K562 (cell line): ENCODE results near the gene GBX1. TPM values are rescaled to one million over a fixed set of nuclear protein-coding genes. Genes with fewer than 3 reads are reported as not detected.

Experiments
- ATAC-seq: fragments of 200-7000 bp; cut with Tn5 transposase; 3 replicates; pipeline ENCODE4 v1.9.1; 2020; ENCODE audit warnings: moderate library complexity
- BruUV-seq: library from RNA; stranded (reverse); fragments of 400-500 nt; replicated peaks from 2 replicates; lab custom pipeline; 2021; lab: Mats Ljungman, UMichigan
- CTCF ChIA-PET: fragments of 300-600 bp; formaldehyde crosslinking; extraction: SDS; loops from one replicate; lab custom pipeline; 2021; ENCODE audit warnings: low intra/inter-chr PET ratio; lab: Yijun Ruan, JAX
- POLR2A ChIA-PET: fragments of 300-600, 350-650 bp; sonication (Branson Sonifier 250); formaldehyde crosslinking; extraction: SDS; loops from one replicate; lab custom pipeline; 2021; ENCODE audit warnings: antibody characterized with exemption, inconsistent platforms; lab: Yijun Ruan, JAX
- DNase-seq, 4 experiments: peaks; one replicate each; pipeline versions ENCODE4 v3.0.0 to v3.0.0-alpha.2; 2011 to 2018; ENCODE audit warnings: low spot score in 3 of 4, mixed read lengths in 3 of 4; ENCODE audit errors: extremely low read depth in 1 of 4
- FAIRE-seq: peaks from 2 replicates; lab custom pipeline; 2011; peaks lifted over from hg19 to GRCh38; lab: Jason Lieb, UNC
- H2AFZ ChIP-seq: 2 replicates; pipeline ENCODE4 v1.6.0; 2011; ENCODE audit warnings: low read depth, low read length, control low read depth, inconsistent platforms
- H3K27ac ChIP-seq: fragments of 200-600 bp; 3 replicates; pipeline ENCODE4 v1.8.0; 2011; ENCODE audit warnings: low read depth, mild to moderate bottlenecking, control low read depth, inconsistent platforms, low read length, moderate library complexity, mixed read lengths; ENCODE audit errors: extremely low read depth
- H3K27me3 ChIP-seq, 2 experiments: fragments of 300-600 bp in 1 of 2; 2 replicates in 1 of 2; 3 replicates in 1 of 2; pipeline versions ENCODE4 v1.6.0 to v1.8.0; 2011; ENCODE audit warnings: inconsistent platforms in 2 of 2, low read length in 2 of 2, mild to moderate bottlenecking in 1 of 2, mixed read lengths in 1 of 2, moderate library complexity in 1 of 2; ENCODE audit not compliant: control insufficient read depth in 2 of 2, insufficient read depth in 2 of 2
- H3K36me3 ChIP-seq: fragments of 300-600 bp; 3 replicates; pipeline ENCODE4 v1.8.0; 2011; ENCODE audit warnings: mild to moderate bottlenecking, low read length, inconsistent platforms; ENCODE audit not compliant: control insufficient read depth, insufficient read depth
- H3K4me1 ChIP-seq, 2 experiments: fragments of 200-600 bp in 1 of 2; replicated peaks in 1 of 2; 2 replicates in 1 of 2; 3 replicates in 1 of 2; pipeline versions ENCODE4 v1.5.1 to v1.8.0; 2011; ENCODE audit warnings: inconsistent platforms in 2 of 2, low read length in 2 of 2, mild to moderate bottlenecking in 1 of 2, mixed read lengths in 1 of 2, moderate library complexity in 1 of 2; ENCODE audit not compliant: control insufficient read depth in 2 of 2, insufficient read depth in 2 of 2
- H3K4me2 ChIP-seq: 2 replicates; pipeline ENCODE4 v1.6.1; 2011; ENCODE audit warnings: low read length, control low read depth, inconsistent platforms, mixed read lengths; ENCODE audit not compliant: insufficient read depth
- H3K4me3 ChIP-seq: fragments of 200-600 bp; sonication (generic), shearing (Covaris generic); 2 replicates; pipeline ENCODE4 v1.5.1; 2016; ENCODE audit warnings: control low read depth, inconsistent platforms
- H3K79me2 ChIP-seq: fragments of 200-600 bp; 3 replicates; pipeline ENCODE4 v1.8.0; 2011; ENCODE audit warnings: low read length, inconsistent platforms; ENCODE audit not compliant: control insufficient read depth, insufficient read depth
- H3K9ac ChIP-seq, 2 experiments: 2 replicates each; pipeline versions ENCODE4 v1.6.0 to v1.6.1; 2011; ENCODE audit warnings: low read depth in 2 of 2, low read length in 2 of 2, control low read depth in 1 of 2, inconsistent platforms in 1 of 2, mild to moderate bottlenecking in 1 of 2, mixed read lengths in 1 of 2; ENCODE audit not compliant: insufficient read depth in 1 of 2
- H3K9me1 ChIP-seq: one replicate; pipeline ENCODE4 v1.6.0; 2011; ENCODE audit warnings: inconsistent platforms, mild to moderate bottlenecking, low read length, moderate library complexity; ENCODE audit not compliant: control insufficient read depth, insufficient read depth
- H3K9me3 ChIP-seq: replicated peaks from 2 replicates; pipeline ENCODE4 v1.5.1; 2011; ENCODE audit warnings: low read depth, low read length, inconsistent platforms; ENCODE audit not compliant: control insufficient read depth, insufficient read depth
- H4K20me1 ChIP-seq: replicated peaks from 2 replicates; pipeline ENCODE4 v1.6.1; 2011; ENCODE audit warnings: low read length, inconsistent platforms, mixed read lengths; ENCODE audit not compliant: control insufficient read depth, insufficient read depth
- FUS ChIP-seq: fragments of 200-400 bp; formaldehyde crosslinking; optimal IDR thresholded peaks from 2 replicates; pipeline ENCODE3; 2017; ENCODE audit warnings: low read depth, low read length
- GTF2A2 ChIP-seq: IDR thresholded peaks from 2 replicates; pipeline ENCODE4 v1.6.1; 2016; ENCODE audit warnings: mild to moderate bottlenecking, missing genetic modification characterization, missing compliant biosample characterization
- HDAC6 ChIP-seq: IDR thresholded peaks from 2 replicates; pipeline ENCODE4 v1.6.1; 2012; ENCODE audit warnings: low read depth, mild to moderate bottlenecking, control low read depth, inconsistent platforms, low read length, moderate library complexity
- HMGN3 ChIP-seq: IDR thresholded peaks from 2 replicates; pipeline ENCODE4 v1.6.1; 2011; ENCODE audit warnings: borderline replicate concordance, low read depth, mild to moderate bottlenecking, mixed read lengths, low read length; ENCODE audit not compliant: insufficient read length; ENCODE audit errors: extremely low read depth
- MAFG ChIP-seq: fragments of 450-650 bp; conservative IDR thresholded peaks from 2 replicates; pipeline ENCODE4 v1.6.1; 2016; ENCODE audit warnings: missing genetic modification characterization, missing compliant biosample characterization
- MEF2A ChIP-seq: IDR thresholded peaks from 2 replicates; pipeline ENCODE4 v1.6.1; 2011; ENCODE audit warnings: low read depth, mild to moderate bottlenecking, low read length, moderate library complexity; ENCODE audit not compliant: control insufficient read depth
- POLR2G ChIP-seq: fragments of 200-400 bp; formaldehyde crosslinking; IDR thresholded peaks from 2 replicates; pipeline ENCODE4 v1.6.1; 2017; ENCODE audit warnings: low read depth, mild to moderate bottlenecking, antibody characterized with exemption, low read length, moderate library complexity
- PRMT5 ChIP-seq: sonication (generic); formaldehyde crosslinking; IDR thresholded peaks from 2 replicates; pipeline ENCODE4 v1.5.0; 2020; ENCODE audit warnings: missing genetic modification reagents
- RBM22 ChIP-seq: fragments of 200-400 bp; formaldehyde crosslinking; IDR thresholded peaks from 2 replicates; pipeline ENCODE4 v1.6.1; 2018; ENCODE audit warnings: low read length, low read depth; ENCODE audit not compliant: poor library complexity, severe bottlenecking
- SMC3 ChIP-seq: conservative IDR thresholded peaks from 2 replicates; pipeline ENCODE4 v1.6.1; 2011; ENCODE audit warnings: low read depth, low read length, improper control_type of control experiment; ENCODE audit not compliant: insufficient read depth
- SRSF1 ChIP-seq: fragments of 200-400 bp; formaldehyde crosslinking; IDR thresholded peaks from 2 replicates; pipeline ENCODE4 v1.6.1; 2017; ENCODE audit warnings: mild to moderate bottlenecking, low read depth, low read length, moderate library complexity
- TCF7 ChIP-seq: sonication (generic); IDR thresholded peaks from 2 replicates; pipeline ENCODE4 v1.6.1; 2016; ENCODE audit warnings: antibody characterized with exemption, borderline replicate concordance
- ZBTB33 ChIP-seq: sonication (generic); formaldehyde crosslinking; IDR thresholded peaks from 2 replicates; pipeline ENCODE4 v1.8.1; 2023; ENCODE audit warnings: mild to moderate bottlenecking, missing genetic modification reagents
- WGBS: fragments of 100-300 bp; shearing (Covaris generic); methylation state at CpG from one replicate; pipeline ENCODE4 v1.1.6; 2016; ENCODE audit warnings: low coverage, mixed read lengths; ENCODE audit not compliant: insufficient coverage; ENCODE audit errors: missing lambda C conversion rate; 5-methylcytosine and 5-hydroxymethylcytosine counted together
- in situ Hi-C: fragments of 300-500 bp; cut with MboI; formaldehyde crosslinking; loops from 4 replicates; pipeline ENCODE4 v1.15.0; 2018; ENCODE audit warnings: inconsistent platforms, mixed read lengths
- intact Hi-C: fragments of 100-400 bp; cut with micrococcal nuclease; formaldehyde crosslinking; loops from 2 replicates; pipeline ENCODE4 v1.14.2; 2022
- polyA plus RNA-seq, 8 experiments: library from polyadenylated mRNA; depleted of rRNA in 4 of 8; stranded (reverse) in 5 of 8; unstranded in 3 of 8; fragments of >200 nt; fragmentation: Nextera tagmentation in 2 of 8; fragmentation: Illumina TruSeq in 1 of 8; extraction: Ambion mirVana in 2 of 8; extraction: Trizol in 1 of 8; gene quantifications; 2 replicates each; pipeline versions ENCODE4 v1.2.1 to v1.2.3, GENCODE V29; 2011 to 2014; ENCODE audit warnings: inconsistent platforms in 1 of 8, missing spikeins in 1 of 8
- total RNA-seq, 7 experiments: library from RNA; depleted of rRNA in 6 of 7; stranded (reverse); fragments of >200 nt in 6 of 7; fragmentation: Illumina TruSeq in 2 of 7; extraction: Trizol in 2 of 7; gene quantifications; 2 replicates each; pipeline versions ENCODE4 v1.2.1 to v1.2.3, GENCODE V29; 2011 to 2021; ENCODE audit warnings: low replicate concordance in 1 of 7

The GBX1 gene
- total and polyA plus RNA-seq, 9 of the 15 experiments (the other 6 are each of a cell fraction or from before 2014, with no cell fraction given), result not detected

- no peak for TF ChIP-seq MEF2A
Measured at GRCh38 chr7:151137791-151138152, 29.7 kb downstream of the GBX1 start (continued).

GRCh38 chr7:151137076-151137675 is 30.3 kb downstream of the GBX1 start:
- no peak for DNase-seq

More at GRCh38 chr7:151137076-151137675, 30.3 kb downstream of the GBX1 start:
- Histone ChIP-seq H3K27ac (no peak overlapping the region), H3K79me2 (no peaks in the 10 kb centered on the region), H3K4me2 (no peak overlapping the region), H4K20me1 (peaks cover under 1% of the 10 kb centered on the region), H3K4me1 (peaks cover 0 to 25% of the 10 kb centered on the region in 2 experiments; a peak in 1 of 5 replicates), H3K9ac (peak overlapping the region in 1 of 2 experiments; percentile 20; a peak in 1 of 4 replicates), H3K36me3 (peaks cover 94% of the 10 kb centered on the region), H3K27me3 (no peaks in the 10 kb centered on the region), H3K4me3 (no peak overlapping the region)
- intact Hi-C loops, result no loop called here
- 88% methylated on average over 22 of the region's 22 CpGs for WGBS
- CTCF ChIA-PET, result no interaction called here
- ATAC-seq (no peak; the same call in 2 of the 3 replicates), FAIRE-seq (no peak)
- TSS peak; percentile 39 for BruUV-seq
- in situ Hi-C loops, result no loop called here
- POLR2A ChIA-PET, result interaction anchor here (0.6 to 2.3 kb wide), 2 partner anchors 9 to 11 kb away, joined by 3 to 11 read pairs; no protein-coding TSS in a partner anchor
- no peak for TF ChIP-seq FUS
- peak; percentile 51 for TF ChIP-seq HMGN3
- no peak for TF ChIP-seq HDAC6
- no peak for TF ChIP-seq TCF7
- TF ChIP-seq MAFG (tag), result no peak
- TF ChIP-seq POLR2G, result peak; percentile 51
- peak; percentile 98 for TF ChIP-seq ZBTB33 (CRISPR knock-in tag)
- TF ChIP-seq GTF2A2, result no peak
- TF ChIP-seq SMC3, result no peak
- peak; percentile 42 for TF ChIP-seq RBM22
- TF ChIP-seq SRSF1, result no peak
- no peak for TF ChIP-seq PRMT5 (CRISPR knock-in tag)
- TF ChIP-seq, all 486 proteins: peak for 4
- Histone ChIP-seq H3K9me1 (no peaks in the 10 kb centered on the region), H2AFZ (no peak overlapping the region), H3K9me3 (no peaks in the 10 kb centered on the region)
